ENCODE data around the gene GTF3C2. TPM values are rescaled to one million over a fixed set of nuclear protein-coding genes. Genes with fewer than 3 reads are reported as not detected.

Gene GTF3C2
- polyA plus RNA-seq, 2 of the 4 experiments (the other 2 are of a cell fraction), result 75.4 to 101 TPM

GRCh38 chr2:27393225-27393624, 36.7 kb upstream of the GTF3C2 start:
- Histone ChIP-seq H3K4me1 (no peaks in the 10 kb centered on the region), H3K27ac (no peak overlapping the region), H3K4me3 (no peak overlapping the region), H3K4me2 (no peak overlapping the region), H3K9me3 (no peaks in the 10 kb centered on the region)
- CTCF ChIA-PET, result interaction anchor here (1.6 kb wide), 1 partner anchor 16 kb away, joined by 5 read pairs; the partner anchor contains the start of gene PPM1G
- DNase-seq (ENCODE audit: low read depth in 1 of 2, low spot score in 1 of 2) (no peak), ATAC-seq (no peak), FAIRE-seq (no peak)
- POLR2A ChIA-PET, result no interaction called here
- no peak for TF ChIP-seq ZSCAN20 (CRISPR knock-in tag; IDR thresholded peaks at IDR 0.05)
- TF ChIP-seq PHF8 (IDR thresholded peaks at IDR 0.05; ENCODE audit: borderline replicate concordance, low read depth), result no peak
- no peak for TF ChIP-seq ELK1 (IDR thresholded peaks at IDR 0.05; ENCODE audit: low read depth, low read length)
- no peak for TF ChIP-seq ATOH8 (CRISPR knock-in tag; IDR thresholded peaks at IDR 0.05; ENCODE audit: low read depth)
- no peak for TF ChIP-seq HEYL (CRISPR knock-in tag; IDR thresholded peaks at IDR 0.05)
- no peak for TF ChIP-seq FOSB (CRISPR knock-in tag; IDR thresholded peaks at IDR 0.05)
- TF ChIP-seq CBX2 (IDR thresholded peaks at IDR 0.05; ENCODE audit: borderline replicate concordance, low read depth), result no peak
- no peak for TF ChIP-seq ZNF302 (CRISPR knock-in tag; IDR thresholded peaks at IDR 0.05)
- TF ChIP-seq EHMT2 (IDR thresholded peaks at IDR 0.05; ENCODE audit: low read depth), result no peak
- TF ChIP-seq HMGXB4 (CRISPR knock-in tag; IDR thresholded peaks at IDR 0.05; ENCODE audit: borderline replicate concordance), result no peak
- 97% methylated on average over 33 of the region's 33 CpGs for WGBS (ENCODE audit: missing lambda C conversion rate)

- CTCF ChIA-PET, result interaction anchor here (1.0 kb wide), 1 partner anchor 292 kb away, joined by 5 read pairs; no protein-coding TSS in a partner anchor
- H3K4me2 ChIP-seq, result no peak overlapping the region
- DNase-seq (ENCODE audit: low read depth in 1 of 2, low spot score in 1 of 2) (no peak), ATAC-seq (no peak), FAIRE-seq (no peak)
- H3K9me3 ChIP-seq, result no peaks in the 10 kb centered on the region
- 95% methylated on average over 9 of the region's 9 CpGs for WGBS (ENCODE audit: missing lambda C conversion rate)
- no peak overlapping the region for H3K4me3 ChIP-seq
- H3K4me1 ChIP-seq, result no peaks in the 10 kb centered on the region
- POLR2A ChIA-PET, result no interaction called here
- H3K27ac ChIP-seq, result no peak overlapping the region
- TF ChIP-seq ZSCAN20 (CRISPR knock-in tag; IDR thresholded peaks at IDR 0.05), result no peak
- TF ChIP-seq BHLHE40 (IDR thresholded peaks at IDR 0.05; ENCODE audit: low read depth, low read length), result no peak
- no peak for TF ChIP-seq ELK1 (IDR thresholded peaks at IDR 0.05; ENCODE audit: low read depth, low read length)
- no peak for TF ChIP-seq ZNF302 (CRISPR knock-in tag; IDR thresholded peaks at IDR 0.05)
- no peak for TF ChIP-seq TFCP2L1 (CRISPR knock-in tag; IDR thresholded peaks at IDR 0.05)
- no peak for TF ChIP-seq HDAC2 (IDR thresholded peaks at IDR 0.05)
- TF ChIP-seq FOXS1 (CRISPR knock-in tag; IDR thresholded peaks at IDR 0.05), result no peak
- no peak for TF ChIP-seq KDM5A (IDR thresholded peaks at IDR 0.05)
- TF ChIP-seq CBX8 (IDR thresholded peaks at IDR 0.05), result no peak
- TF ChIP-seq ESRRA (IDR thresholded peaks at IDR 0.05; ENCODE audit: borderline replicate concordance, low read length), result no peak
- TF ChIP-seq USF2 (IDR thresholded peaks at IDR 0.05), result no peak
- TF ChIP-seq CTCF (IDR thresholded peaks at IDR 0.05), result no peak
- no peak for TF ChIP-seq HOXA7 (CRISPR knock-in tag; IDR thresholded peaks at IDR 0.05)
- TF ChIP-seq MAFK (IDR thresholded peaks at IDR 0.05; ENCODE audit: partially characterized antibody), result no peak
Measured at GRCh38 chr2:27390822-27391679, 34.5 kb upstream of the GTF3C2 start.

Data from A549 (cell line).